Measurements from ENCODE around the gene TAS1R2.
"Not testable (repeated sequence)": the region's sequence is repeated elsewhere in the genome, so short reads cannot be mapped to it uniquely, and the experiment has no call there.

Gene TAS1R2

DNA sequence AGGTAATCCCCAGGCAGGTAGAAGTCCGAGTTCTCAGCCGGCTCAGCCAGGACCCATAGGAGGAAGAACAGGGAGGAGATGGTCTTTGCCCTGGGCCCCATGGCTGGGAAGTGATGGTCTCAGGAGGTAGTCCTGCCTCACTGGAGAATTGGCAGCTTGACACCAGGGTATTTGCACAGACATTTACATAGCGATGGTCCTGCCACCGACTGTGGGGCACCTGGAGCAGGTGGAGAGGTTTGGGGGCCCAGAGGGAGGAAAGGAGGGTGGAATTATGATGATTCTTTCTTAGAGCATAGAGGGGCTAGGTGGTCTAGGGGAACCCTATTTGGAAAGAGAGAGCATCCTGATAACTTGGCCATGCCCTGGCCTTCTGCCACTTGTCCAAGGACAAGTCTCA is at the start of gene TAS1R2:
Gene TAS1R2 (minus strand): TSS at position 101 of the 400 bp plus-strand sequence. CDS start 0 bp downstream, at position 101.
- in situ Hi-C loops (cut with HindIII; ENCODE audit: low sequenced_read_pairs), result no loop called here

DNA sequence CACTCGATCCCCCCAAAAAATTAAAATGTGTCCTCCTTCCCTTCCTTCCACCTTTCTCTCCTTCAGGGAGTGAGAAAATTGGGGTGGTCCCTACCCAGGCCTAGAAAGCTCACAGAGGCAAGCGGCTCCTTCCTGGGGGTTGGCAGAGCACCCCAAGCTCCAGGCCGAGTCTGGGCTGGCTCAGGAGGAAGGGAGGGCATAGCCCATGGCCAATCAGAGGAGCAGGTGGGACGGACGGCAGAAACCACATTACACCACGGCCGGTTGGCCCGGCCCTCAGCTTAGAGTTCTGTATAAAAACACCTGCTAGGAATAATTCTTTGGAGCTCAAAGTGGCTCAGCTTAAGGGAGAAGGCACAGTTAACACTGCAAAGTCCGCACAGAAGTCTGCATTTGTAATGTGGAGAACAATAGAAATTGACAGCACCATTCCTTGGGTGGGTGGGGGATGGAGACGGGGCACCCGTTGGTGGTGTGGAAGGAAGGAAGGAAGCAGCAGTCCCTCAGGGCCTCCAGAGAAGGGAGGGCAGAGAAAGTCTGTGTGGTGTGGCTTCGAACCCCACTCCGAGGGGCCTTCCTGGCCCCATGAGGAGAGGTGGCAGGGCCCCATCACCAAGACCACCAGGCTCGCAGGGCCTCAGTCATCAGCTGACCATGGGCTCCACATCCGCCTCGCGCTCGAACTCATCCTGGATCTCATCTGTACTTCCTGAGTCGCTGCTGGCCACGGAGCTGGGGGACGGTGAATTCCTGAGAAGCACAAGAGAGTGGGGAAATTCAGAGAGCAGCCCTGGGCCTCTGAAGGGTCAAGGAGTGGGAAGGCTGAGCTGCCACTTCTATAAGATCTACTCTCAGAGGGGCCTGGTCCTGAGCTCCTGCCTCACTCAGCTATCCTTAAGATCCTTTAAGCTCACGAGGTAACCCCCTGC is 48.7 kb upstream of the TAS1R2 start:
- in situ Hi-C loops (cut with HindIII; ENCODE audit: low sequenced_read_pairs), result loop anchor here (25.0 kb wide), 1 partner anchor 179 kb away; no protein-coding TSS in a partner anchor

DNA sequence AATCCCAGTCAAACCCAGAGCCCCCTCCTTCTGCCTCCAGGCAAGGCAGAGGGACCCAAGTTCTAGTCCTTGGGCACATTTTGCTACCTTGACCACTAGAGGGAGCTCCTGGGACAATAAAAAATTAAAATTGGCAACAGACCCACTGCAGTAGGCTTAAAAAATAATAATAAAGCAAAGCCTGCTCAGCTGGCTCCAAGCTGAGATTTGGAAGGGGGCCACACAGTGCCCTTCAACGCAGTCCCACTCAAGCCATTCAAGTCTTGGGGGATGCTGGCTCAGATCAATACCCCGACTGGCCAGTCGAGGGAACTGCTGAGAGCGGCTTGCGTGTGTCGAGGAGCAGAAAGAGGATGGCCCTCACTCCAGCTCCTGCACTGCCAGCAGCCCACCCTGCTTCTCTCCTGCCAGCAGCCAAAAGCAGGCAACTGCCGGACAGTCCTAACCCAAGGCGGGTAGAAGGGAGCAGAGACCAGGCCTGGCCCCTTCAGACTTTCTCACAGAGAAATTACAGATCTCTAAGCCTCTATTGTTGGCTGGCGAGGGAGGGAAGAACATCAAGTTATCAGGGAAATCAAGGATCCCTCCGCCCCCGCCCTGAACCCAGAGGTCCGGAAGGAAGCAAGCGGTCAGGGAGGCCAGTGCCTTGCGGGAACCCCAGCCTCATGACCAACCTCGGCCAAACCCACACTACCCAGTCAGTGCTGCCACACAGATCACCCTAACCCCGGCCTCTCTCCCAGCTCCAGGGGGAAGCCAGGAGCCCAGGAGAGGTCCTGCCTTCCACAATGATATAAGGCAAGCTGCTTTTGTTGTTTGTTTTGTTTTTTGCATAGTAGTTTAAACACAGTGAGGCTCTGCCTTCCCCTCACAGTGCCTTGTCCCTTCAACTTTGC is 47.8 kb upstream of the TAS1R2 start:
- in situ Hi-C loops (cut with HindIII; ENCODE audit: low sequenced_read_pairs), result loop anchor here (25.0 kb wide), 1 partner anchor 180 kb away; no protein-coding TSS in a partner anchor

GRCh38 chr1:18903291-18903756 is 43.9 kb upstream of the TAS1R2 start:
- in situ Hi-C loops (cut with HindIII; ENCODE audit: low sequenced_read_pairs), result loop anchor here (25.0 kb wide), 1 partner anchor 184 kb away; no protein-coding TSS in a partner anchor

- in situ Hi-C loops (cut with HindIII; ENCODE audit: low sequenced_read_pairs), result loop anchor here (25.0 kb wide), 1 partner anchor 185 kb away; no protein-coding TSS in a partner anchor
These were observed 43.2 kb upstream of the TAS1R2 start, which contains the start of gene ALDH4A1 for GRCh38 chr1:18902523-18903290. Gene ALDH4A1 (minus strand): TSS chr1:18902555. CDS start chr1:18902523, 32 bp downstream.

GRCh38 chr1:18901952-18902522 is 42.6 kb upstream of the TAS1R2 start:
- in situ Hi-C loops (cut with HindIII; ENCODE audit: low sequenced_read_pairs), result loop anchor here (25.0 kb wide), 1 partner anchor 185 kb away; no protein-coding TSS in a partner anchor

DNA sequence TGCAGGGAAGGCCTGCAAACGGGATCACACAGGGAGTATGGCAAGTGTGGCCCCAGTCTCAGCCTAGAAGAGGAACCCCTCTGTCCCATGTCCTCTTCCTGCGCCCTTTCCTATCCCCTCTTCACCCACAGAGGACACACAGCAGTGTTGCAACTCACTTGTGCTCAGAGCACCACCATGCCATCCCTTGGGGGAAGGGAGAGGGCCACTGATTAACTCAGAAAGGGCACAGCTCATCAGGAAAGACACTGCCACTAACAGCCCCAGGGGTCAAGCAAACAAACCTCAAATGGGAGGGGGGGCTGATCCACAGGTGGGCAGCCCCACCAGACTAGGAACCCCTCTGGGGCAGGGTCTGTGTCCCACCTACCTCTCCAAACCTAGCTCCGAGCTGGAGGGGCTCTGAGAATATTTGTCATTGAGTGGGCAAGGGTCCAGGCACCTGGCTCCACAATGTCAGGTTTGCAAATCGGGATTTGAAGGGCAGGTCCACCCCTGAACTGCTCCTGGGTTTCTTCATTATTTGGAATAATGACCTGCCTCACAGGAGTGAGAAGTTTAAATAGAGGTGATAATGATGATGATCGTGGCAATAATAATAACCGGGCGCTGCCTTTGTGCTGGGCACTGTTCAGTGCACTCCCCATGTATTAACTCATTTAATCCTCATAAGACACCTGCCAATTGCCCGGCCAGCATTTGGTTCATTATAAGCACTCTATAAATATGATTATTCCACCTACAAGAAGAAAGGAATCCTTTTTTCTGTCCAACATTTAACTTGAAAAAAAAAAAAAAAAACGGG is 41.9 kb upstream of the TAS1R2 start:
- in situ Hi-C loops (cut with HindIII; ENCODE audit: low sequenced_read_pairs), result loop anchor here (25.0 kb wide), 1 partner anchor 186 kb away; no protein-coding TSS in a partner anchor

GRCh38 chr1:18900303-18900841 is 40.9 kb upstream of the TAS1R2 start:
- in situ Hi-C loops (cut with HindIII; ENCODE audit: low sequenced_read_pairs), result loop anchor here (25.0 kb wide), 1 partner anchor 187 kb away; no protein-coding TSS in a partner anchor

DNA sequence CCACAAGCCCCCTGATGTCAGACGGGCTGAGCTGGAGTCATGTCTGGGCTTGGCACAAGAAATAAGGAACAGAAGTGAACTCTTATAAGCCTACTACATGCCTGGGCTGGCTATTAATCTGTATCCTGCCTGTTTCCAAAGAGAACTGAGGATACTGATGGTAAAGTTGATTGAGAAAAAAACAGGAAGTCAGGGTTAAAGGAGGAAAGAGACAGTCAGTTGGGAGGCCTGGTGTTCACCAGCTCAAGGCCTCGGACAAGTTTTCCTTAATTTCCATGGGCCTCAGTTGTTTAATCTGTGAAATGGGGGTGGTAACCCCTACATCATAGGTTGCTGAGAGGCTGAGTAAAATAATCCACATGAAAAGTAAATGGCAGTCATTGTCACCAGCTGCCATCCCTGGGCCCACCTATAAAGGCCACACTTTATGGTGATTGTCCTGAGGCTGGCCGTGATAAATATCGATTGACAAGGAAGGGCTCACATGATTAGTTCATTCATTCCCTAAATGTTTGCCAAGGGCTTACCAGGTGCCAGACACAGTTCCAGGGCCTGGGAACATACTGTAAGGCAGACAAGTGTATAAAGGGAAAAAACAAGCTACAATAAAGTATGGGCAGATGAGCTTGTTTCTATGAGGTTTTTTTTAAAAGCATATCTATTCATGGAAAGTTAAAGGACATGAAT is 40.0 kb upstream of the TAS1R2 start:
- in situ Hi-C loops (cut with HindIII; ENCODE audit: low sequenced_read_pairs), result loop anchor here (25.0 kb wide), 1 partner anchor 188 kb away; no protein-coding TSS in a partner anchor

GRCh38 chr1:18898567-18898966 is 39.1 kb upstream of the TAS1R2 start:
- in situ Hi-C loops (cut with HindIII; ENCODE audit: low sequenced_read_pairs), result no loop called here

- in situ Hi-C loops (cut with HindIII; ENCODE audit: low sequenced_read_pairs), result no loop called here
These were observed 35.9 kb upstream of the TAS1R2 start for GRCh38 chr1:18895317-18895716.

GRCh38 chr1:18893120-18893519 is 33.7 kb upstream of the TAS1R2 start:
- in situ Hi-C loops (cut with HindIII; ENCODE audit: low sequenced_read_pairs), result no loop called here

- in situ Hi-C loops (cut with HindIII; ENCODE audit: low sequenced_read_pairs), result not testable (repeated sequence)
These were observed 32.4 kb upstream of the TAS1R2 start for GRCh38 chr1:18891858-18892257.

DNA sequence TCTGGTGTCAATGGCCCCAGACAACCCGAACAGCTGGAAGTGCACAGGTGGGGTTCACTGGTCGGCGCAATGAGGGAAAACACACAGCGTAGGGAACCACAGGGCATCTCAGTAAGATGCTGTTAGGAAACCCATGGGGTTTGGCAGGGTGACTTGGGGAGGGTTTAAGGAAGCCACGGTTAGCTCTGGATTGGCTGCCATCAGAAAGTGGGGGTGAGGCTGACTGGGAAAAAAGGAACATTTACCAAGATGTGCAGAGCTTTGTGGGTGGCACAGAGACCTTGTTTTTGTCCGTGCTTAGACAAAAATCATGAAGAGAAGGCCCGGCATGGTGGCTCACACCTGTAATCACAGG is 31.9 kb upstream of the TAS1R2 start:
- in situ Hi-C loops (cut with HindIII; ENCODE audit: low sequenced_read_pairs), result no loop called here

- in situ Hi-C loops (cut with HindIII; ENCODE audit: low sequenced_read_pairs), result no loop called here
These were observed 31.4 kb upstream of the TAS1R2 start for GRCh38 chr1:18890706-18891425.

DNA sequence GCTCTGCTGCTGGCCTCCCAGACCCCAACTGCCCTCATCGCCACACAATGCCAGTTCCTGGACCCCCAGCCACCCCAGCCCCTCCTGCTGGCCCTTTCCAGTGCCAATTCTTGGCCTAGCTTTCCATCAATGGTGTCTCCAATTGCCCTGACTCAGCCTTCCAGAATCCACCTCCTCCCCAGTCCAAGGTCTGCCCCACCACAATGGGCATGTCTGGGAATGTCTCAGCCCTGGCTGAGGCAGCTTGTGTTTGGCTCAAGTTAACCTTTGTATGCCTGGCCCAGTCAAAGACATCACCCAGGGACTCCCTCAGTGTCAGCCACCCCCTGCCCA is 26.5 kb upstream of the TAS1R2 start:
- in situ Hi-C loops (cut with HindIII; ENCODE audit: low sequenced_read_pairs), result no loop called here

DNA sequence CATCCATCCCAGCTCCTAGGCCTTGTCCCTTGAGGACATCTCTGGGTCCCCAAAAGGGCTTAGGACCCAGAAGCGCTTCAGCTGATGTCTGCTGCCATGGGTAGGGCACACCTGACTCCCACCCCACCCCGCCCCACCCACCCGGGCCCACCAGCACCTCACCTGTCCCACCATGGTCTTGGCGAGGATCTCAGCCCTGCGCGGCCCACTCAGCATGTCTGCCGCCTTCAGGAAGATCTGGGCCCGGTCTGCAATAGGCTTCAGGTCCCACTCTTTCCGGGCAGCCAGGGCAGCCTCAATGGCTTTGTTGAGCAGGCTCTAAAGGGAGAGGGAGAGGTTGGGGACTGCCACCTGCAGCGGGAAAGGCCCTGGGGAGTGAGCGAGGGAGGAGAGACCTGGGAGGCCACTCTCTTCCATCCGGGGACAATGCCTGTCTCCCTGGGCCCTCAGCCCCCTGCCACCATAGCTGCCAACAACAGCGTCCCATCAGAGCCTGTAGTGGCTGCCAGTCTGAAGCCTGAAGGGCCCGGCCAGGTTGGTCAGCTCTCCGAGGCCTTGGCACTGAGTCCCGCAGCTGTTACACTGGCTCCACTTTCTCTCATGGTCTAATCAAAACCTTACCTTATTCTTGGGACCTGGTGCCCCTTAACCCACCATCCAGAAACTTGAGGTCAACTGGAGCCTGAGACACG is 26.0 kb upstream of the TAS1R2 start:
- in situ Hi-C loops (cut with HindIII; ENCODE audit: low sequenced_read_pairs), result no loop called here
